ENCODE data around the gene CACUL1.
"Not testable (repeated sequence)": the region's sequence is repeated elsewhere in the genome, so short reads cannot be mapped to it uniquely, and the experiment has no call there.

CACUL1 gene

DNA sequence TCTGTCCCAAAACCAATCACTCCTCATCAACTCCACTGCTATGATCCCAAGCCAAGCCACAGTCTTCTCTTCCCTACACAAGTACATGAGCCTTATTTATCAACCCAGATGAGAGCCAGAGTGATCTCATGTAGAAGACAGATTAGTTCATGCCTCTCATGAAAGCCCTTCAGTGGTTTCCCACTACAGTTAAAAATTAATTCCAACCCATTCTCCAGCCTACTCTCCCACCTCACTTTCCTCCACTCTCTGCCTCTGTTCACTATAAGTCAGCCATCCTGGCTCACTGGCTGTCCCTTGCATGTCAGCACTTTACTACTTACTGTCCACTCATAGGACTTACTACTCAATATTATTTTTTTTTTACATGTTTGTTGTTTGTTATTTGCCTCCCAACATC lies 67.3 kb downstream of the CACUL1 start:
- no peak for DNase-seq (ENCODE audit: low spot score)

DNA sequence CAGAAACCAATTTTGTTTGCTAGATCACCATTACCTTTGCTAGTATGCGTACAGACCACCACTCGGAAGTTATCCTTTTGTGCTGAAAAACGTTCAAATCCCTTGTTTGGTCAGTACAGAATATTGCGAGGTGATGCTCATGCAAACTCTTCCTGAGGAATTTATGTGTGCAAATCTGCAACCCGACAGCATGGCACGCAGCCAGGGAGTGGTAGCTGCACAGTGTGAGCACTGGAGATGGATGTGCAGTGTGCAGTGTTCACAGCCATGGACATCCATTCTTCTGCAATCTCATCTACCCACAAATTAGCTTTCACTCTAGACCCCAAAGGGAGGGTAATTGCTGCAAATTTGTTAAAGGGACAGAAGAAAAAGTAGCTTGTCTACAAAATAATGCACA lies 72.2 kb downstream of the CACUL1 start:
- no peak for DNase-seq (ENCODE audit: low spot score)

GRCh38 chr10:118680197-118680596 lies 74.6 kb downstream of the CACUL1 start:
- DNase-seq (ENCODE audit: low spot score): no peak

DNA sequence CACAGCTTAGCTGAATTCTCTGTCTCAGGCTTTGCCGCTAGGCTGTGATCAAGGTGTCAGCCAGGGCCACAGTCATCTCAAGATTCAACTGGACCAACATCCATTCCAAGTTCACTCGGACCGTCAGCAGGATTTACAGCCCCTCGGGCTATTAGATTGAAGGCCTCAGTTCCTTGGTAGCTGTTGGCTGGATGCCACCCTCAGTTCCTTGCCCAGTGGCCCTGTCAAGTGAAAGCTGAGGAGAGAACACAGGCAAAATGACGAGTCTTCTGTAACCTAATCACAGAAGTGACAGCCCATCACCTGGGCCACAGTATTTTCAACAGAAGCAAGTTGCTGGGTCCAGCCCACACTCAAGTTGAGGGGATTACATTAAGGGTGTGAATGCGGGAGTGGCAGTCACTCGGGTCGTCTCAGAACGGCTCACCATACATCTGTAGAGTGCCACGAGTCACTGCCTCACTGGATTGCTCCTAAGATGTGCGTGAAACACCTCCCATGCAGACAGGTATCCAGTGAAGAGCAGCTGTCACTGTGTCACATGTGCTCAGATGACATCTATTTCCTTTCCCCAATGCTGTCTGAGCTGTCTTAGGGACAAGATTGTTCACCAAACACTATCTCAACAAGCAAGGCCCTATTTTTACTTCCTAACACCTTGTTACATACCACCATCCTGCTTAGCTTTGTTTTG lies 80.4 kb downstream of the CACUL1 start:
- DNase-seq (ENCODE audit: low spot score): no peak

DNA sequence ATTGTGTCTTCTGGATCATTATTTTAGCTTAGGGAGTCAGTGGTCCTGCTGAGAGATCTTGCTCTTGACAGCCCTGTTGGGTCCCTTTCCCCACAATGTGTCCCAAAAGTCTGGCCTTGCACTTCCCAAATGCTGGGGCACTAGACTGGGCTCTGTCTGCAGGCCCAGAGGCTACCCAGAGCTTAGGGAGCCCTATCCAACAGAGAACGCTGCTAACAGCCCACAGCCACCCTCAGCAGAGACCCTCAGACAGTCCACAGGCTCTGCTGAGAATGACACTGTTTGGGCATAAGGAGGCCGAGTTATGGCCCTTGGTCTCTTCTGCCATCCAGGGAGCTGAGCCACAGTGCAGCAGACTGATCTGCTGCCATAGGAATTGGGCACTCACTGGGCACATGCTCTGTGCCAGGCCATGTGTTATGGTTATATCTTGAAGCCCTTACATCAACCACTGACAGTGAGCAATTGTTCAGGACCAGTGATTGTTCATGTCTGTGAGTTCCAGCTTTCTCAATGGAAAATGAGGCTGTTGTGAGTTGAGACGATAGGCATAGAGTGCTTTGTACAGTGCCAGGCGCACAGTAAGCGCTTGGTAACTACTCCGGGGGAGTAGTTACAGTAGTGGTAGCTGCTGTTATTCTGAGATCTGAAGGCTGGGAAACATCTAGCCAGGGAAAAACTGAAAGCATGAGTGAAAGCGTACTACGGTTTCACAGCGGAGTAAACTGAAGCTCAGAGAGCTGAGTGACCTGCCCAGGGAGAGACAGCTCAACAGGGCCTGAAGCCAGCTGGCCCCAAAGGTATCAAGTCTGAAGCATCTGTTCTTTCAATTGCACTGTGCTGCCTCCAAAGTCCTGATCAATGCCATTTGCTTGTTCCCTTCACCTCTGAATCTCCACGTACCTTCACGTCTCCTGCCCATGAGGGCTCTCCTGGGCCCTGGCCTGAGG lies 81.7 kb downstream of the CACUL1 start:
- no peak for DNase-seq (ENCODE audit: low spot score)

DNA sequence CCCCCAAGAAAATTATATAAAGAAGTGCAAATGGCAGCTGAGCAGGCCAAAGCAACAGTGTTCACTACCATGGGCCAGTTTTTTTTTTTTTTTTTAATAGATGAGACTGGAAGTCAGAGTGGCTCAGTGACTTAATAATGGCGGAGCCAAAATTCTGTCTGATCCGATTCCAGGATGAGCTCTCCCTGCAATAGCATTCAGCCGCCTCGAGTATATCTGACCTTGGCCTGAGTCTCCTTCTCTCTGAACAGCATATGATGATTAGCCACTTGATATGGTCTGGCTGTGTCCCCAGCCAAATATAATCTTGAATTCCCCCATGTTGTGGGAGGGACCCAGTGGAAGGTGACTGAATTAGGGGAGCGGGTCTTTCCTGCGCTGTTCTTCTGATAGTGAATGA lies 82.6 kb downstream of the CACUL1 start:
- no peak for DNase-seq (ENCODE audit: low spot score)

GRCh38 chr10:118671221-118671620 lies 83.5 kb downstream of the CACUL1 start:
- DNase-seq (ENCODE audit: low spot score): not testable (repeated sequence)

DNA sequence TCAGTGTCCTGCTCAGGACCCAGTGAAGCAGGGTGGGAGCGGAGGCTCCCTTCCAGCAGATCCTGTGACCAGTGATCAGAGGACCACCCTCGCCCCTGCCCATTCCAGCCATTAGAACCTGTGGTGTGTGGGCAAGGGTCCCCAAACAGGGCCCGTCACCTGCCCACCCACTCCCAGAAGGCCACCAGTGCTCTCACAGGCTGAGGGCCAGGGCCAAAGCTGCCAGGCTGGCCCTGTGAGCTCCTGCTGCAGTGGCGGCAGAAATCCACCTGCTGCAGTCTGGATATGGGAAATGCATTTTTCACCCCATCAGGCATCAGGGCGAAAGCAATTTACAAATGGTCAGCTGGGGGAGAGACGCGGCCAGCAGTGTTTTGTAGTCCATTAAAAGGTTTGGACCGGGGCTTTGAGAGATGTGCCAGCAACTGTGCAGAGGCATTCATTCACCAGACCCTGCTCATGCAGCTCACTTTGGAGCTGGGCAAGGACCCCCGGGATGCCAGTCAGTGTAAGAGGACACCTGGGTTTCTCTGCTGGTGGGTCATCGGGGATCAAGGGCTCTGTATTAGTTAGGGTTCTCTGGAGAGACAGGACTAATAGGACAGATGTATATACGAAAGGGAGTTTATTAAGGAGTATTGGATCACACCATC lies 84.2 kb downstream of the CACUL1 start:
- no peak for DNase-seq (ENCODE audit: low spot score)

DNA sequence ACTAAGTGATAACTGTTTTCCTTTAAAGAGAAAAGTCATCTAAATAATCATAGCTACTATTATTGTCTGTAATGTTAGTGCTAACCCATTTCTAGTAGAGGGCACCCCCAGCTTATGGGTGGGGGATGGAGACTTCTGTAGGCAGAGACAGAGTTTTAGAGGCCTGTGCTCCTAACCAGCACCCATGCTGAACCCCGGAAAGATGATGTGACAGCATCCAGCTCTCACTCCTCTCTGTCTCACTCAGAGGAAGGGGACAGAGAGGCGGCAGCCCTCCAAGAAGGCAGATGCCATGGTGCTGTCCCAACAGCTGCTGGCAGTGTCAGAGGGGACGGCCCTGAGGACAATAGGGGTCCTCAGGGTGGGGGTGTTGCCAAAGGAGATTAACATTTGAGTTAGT lies 84.9 kb downstream of the CACUL1 start:
- DNase-seq (ENCODE audit: low spot score): no peak

GRCh38 chr10:118669020-118669791 lies 85.6 kb downstream of the CACUL1 start:
- DNase-seq (ENCODE audit: low spot score): no peak

DNA sequence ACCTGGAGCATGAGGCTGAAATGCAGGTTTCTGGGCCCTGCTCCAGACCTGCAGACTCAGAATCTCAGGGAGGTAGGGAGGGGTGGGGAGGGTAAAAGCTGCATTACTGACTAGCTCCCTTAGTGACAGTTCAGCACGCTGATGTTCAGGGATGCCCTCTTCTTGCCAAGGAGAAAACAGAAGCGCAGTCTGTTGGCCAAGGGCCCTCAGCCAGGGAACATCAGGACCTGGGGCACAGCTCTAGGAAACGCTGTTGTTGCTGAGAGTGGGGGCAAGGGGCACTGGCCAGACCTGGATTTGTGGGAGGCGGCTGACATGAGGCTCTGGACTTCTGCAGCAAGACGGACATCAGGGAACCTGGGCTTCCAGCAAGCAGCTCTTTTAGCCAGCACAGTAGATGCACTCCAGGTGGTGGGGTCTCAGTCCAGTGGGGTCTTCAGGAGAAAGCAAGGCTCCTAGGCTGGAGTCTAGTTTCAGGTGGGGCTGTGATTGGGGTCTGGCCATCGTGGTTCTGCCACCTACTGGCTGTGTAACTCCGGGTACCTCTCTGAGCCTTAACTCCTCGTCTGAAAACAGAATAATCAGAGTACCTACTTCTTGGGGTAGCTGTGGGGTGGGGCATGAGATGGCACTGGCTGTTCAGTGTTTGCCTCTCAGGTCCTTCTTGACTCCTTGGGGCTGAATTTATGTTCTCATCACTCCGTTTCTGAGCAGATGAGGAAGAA lies 86.4 kb downstream of the CACUL1 start:
- DNase-seq (ENCODE audit: low spot score): no peak

GRCh38 chr10:118667732-118668131 lies 87.0 kb downstream of the CACUL1 start:
- no peak for DNase-seq (ENCODE audit: low spot score)

DNA sequence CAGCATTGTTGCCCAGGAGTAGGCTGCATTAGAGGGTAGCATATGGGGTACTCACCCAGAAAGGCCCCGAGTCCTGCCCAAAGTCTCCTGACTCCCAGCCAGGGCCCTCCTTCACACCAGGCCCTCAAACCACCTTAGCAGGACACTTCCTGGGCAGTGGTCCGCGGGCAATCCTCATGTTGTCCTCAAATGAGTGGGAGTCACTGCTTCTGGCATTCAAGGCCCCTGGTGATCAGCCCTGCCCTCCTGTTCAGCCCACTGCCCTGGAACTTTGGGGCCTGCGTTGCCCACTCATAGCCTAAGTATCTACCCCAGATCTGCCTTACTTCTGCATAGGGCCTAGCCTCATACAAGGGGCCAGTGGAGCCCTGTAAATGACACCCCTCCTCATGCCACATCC lies 88.4 kb downstream of the CACUL1 start:
- no peak for DNase-seq (ENCODE audit: low spot score)

DNA sequence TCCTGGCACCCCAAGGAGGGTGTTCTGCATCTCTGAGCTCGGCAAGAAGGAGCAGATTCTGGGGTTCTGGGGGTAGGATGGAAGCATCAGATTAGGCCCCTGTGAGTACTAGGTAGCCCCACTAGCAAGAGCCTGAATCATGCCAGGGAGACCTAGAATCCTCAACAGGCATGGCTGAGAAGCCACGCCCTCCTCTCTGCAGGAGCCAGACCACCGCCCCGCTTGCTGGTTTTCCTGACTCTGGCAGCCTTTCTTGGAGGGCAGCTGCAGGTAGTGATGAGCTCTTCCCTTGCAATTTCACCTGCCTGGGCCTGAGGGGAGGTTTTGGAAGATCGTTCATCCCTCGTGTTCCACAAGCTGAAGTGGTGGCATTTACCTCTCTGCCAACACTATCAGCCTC lies 90.4 kb downstream of the CACUL1 start:
- DNase-seq (ENCODE audit: low spot score): no peak

GRCh38 chr10:118663176-118663575 lies 91.6 kb downstream of the CACUL1 start:
- no peak for DNase-seq (ENCODE audit: low spot score)

- DNase-seq (ENCODE audit: low spot score): no peak
Measured at GRCh38 chr10:118662228-118663035, 92.3 kb downstream of the CACUL1 start.

DNA sequence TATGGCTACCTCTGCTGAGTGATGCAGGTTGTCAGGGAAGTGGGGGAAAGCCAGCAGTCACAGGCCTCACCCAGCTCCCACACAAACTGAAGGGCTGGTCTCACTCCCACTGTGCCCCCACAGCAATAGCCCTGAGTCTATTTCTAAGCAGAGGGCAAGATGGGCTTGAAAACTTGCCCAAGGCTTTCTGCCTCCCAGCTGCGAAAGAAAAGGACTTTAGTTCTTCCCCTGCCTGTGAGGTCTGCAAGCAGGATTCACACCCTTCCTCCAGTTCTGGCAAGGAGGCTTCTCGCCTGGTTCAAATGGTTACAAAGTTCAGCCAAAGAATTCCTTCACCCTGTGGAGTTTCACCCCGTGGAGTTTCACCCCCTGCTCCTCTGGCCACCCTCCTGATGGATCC lies 96.0 kb downstream of the CACUL1 start:
- DNase-seq (ENCODE audit: low spot score): no peak

- not testable (repeated sequence) for DNase-seq (ENCODE audit: low spot score)
Measured at GRCh38 chr10:118658168-118658567, 96.6 kb downstream of the CACUL1 start.

DNA sequence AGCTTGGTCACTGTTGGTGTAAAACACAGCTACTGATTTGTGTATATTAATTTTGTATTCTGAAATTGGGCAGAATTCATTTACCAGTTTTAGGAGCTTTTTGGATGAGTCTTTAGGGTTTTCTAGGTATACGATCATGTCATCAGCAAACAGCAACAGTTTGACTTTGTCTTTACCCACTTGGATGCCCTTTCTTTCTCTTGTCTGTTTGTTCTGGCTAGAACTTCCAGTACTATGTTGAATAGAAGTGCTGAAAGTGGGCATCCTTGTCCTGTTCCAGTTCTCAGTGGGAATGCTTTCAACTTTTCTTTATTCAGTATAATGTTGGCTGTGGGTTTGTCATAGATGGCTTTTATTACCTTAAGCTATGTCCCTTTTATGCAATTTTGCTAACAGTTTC lies 109.5 kb downstream of the CACUL1 start:
- DNase-seq (ENCODE audit: low spot score): not testable (repeated sequence)

GRCh38 chr10:118642228-118642627 lies 112.5 kb downstream of the CACUL1 start:
- DNase-seq (ENCODE audit: low spot score): no peak

DNA sequence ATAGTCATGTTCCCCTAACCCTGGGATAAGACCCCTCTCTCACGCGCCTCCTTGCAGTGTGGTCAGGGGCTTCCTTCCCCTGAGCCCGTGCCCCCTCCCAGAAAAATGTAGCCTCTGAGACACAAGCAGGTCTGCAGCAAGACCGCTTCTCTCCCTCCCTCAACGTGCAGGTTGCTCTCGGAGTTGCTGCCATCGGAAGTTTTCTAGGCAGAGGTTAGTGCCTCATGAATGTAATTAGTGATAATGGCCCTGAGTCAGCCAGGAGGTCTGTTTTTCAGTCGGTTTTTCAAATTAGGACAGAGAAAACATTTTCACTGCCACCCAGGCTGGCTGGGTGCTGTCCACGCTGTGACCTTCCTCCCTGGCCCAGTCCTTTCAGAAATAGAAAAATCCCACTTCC lies 116.1 kb downstream of the CACUL1 start:
- no peak for DNase-seq (ENCODE audit: low spot score)

Data from SW480 (cell line).